ENCODE data around the gene PPP1R9B.

The PPP1R9B gene

DNA sequence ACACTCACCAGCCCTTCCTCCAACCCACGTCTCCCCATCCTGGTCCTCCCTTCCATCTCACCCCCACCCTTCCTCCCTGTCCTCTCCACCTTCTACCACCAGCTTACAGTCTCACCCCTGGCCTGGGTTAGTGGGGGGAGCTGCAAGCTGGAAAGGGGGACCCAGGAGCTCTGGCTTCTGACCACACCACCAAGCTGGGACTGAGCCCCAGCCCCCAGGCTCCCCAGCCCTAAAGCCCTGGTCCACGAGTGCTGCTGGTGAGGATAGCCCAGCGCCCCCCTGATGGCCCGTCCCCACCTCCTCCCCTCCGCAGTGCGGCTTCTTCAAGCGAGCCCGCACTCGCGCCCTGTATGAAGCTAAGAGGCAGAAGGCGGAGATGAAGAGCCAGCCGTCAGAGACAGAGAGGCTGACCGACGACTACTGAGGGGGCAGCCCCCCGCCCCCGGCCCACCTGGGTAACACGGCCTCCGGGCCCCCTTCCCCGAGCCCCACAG, 62.5 kb downstream of the PPP1R9B start:
- TF ChIP-seq CTCF (IDR thresholded peaks at IDR 0.05): no peak

DNA sequence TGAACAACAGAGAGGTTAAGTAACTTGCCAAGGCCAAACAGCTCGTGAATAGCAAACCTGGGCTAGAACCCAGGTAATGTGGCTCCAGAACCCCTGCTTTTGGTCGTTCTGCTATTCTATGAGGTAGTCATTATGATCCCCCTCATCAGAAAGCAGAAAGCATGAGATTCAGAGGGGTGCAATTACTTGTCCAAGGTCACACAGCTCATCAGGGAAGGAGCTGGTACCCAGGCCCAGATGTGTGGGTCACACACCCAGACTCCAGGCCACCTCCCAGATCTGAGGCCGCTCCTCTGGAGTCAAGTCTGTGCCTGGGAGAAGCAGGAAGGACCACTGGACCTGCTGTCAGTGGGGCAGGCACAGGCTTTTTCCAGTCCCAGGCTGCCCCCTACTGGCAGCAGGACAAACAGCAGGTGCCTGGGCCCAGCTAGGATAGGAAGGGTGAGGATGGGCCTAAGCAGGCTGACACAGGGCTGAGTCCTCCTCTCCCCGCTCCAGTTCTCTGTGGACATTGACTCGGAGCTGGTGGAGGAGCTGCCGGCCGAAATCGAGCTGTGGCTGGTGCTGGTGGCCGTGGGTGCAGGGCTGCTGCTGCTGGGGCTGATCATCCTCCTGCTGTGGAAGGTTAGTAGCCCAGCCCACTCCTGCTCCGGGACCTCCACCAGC, 63.1 kb downstream of the PPP1R9B start:
- TF ChIP-seq CTCF (IDR thresholded peaks at IDR 0.05): peak; percentile 98

Data from LNCAP (cell line).